CD8-positive, alpha-beta memory T cell (primary cell): ENCODE measurements around the gene SYNGR1. TPM values are rescaled to one million over a fixed set of nuclear protein-coding genes. Genes with fewer than 3 reads are reported as not detected.
"Not testable (repeated sequence)": the region's sequence is repeated elsewhere in the genome, so short reads cannot be mapped to it uniquely, and the experiment has no call there.

Source experiments
- CTCF ChIA-PET: fragments of 350-600 bp; sonication (Branson Sonifier 250); formaldehyde crosslinking; loops from one replicate; lab custom pipeline; 2021; ENCODE audit warnings: antibody characterized with exemption; lab: Charles Lee
- POLR2A ChIA-PET: fragments of 350-600 bp; sonication (Branson Sonifier 250); formaldehyde crosslinking; loops from one replicate; lab custom pipeline; 2021; ENCODE audit warnings: antibody characterized with exemption; lab: Charles Lee
- DNase-seq, 5 donors: peaks; one replicate each; pipeline versions ENCODE4 v3.0.0 to v3.0.0-alpha.2; 2020 to 2022; ENCODE audit warnings: mixed read lengths in 1 of 5
- H3K27ac ChIP-seq: one replicate; pipeline ENCODE4 v1.7.0; 2013; ENCODE audit warnings: low read depth, mild to moderate bottlenecking, low read length, moderate library complexity
- H3K27me3 ChIP-seq: 2 replicates; pipeline ENCODE4 v1.7.0; 2013; ENCODE audit warnings: low read length, mild to moderate bottlenecking; ENCODE audit not compliant: insufficient read depth, poor library complexity, severe bottlenecking
- H3K36me3 ChIP-seq: 2 replicates; pipeline ENCODE4 v1.7.0; 2013; ENCODE audit warnings: mild to moderate bottlenecking, low read length, moderate library complexity; ENCODE audit not compliant: insufficient read depth
- H3K4me1 ChIP-seq: 2 replicates; pipeline ENCODE4 v1.7.0; 2013; ENCODE audit warnings: mild to moderate bottlenecking, low read length, moderate library complexity; ENCODE audit not compliant: insufficient read depth
- H3K4me3 ChIP-seq: 2 replicates; pipeline ENCODE4 v1.7.0; 2013; ENCODE audit warnings: mild to moderate bottlenecking, low read length
- H3K9me3 ChIP-seq: 2 replicates; pipeline ENCODE4 v1.7.0; 2013; ENCODE audit warnings: mild to moderate bottlenecking, low read length
- H3K27ac Mint-ChIP-seq, 8 donors: one replicate each; pipeline ENCODE4 v1.8.0; 2020 to 2021; ENCODE audit warnings: mixed read lengths in 8 of 8, mild to moderate bottlenecking in 6 of 8, inconsistent platforms in 3 of 8, moderate library complexity in 3 of 8
- H3K27me3 Mint-ChIP-seq, 2 donors: one replicate each; pipeline ENCODE4 v1.8.0; 2020 to 2021; ENCODE audit warnings: mixed read lengths in 2 of 2, mild to moderate bottlenecking in 1 of 2, moderate library complexity in 1 of 2
- H3K36me3 Mint-ChIP-seq, 3 donors: one replicate each; pipeline ENCODE4 v1.8.0; 2020 to 2021; ENCODE audit warnings: mixed read lengths in 3 of 3, inconsistent platforms in 1 of 3, mild to moderate bottlenecking in 1 of 3
- H3K4me1 Mint-ChIP-seq, 3 donors: one replicate each; pipeline ENCODE4 v1.8.0; 2020 to 2021; ENCODE audit warnings: mixed read lengths in 3 of 3, inconsistent platforms in 1 of 3, mild to moderate bottlenecking in 1 of 3
- H3K4me3 Mint-ChIP-seq, 7 donors: one replicate each; pipeline ENCODE4 v1.8.0; 2020 to 2021; ENCODE audit warnings: mixed read lengths in 7 of 7, mild to moderate bottlenecking in 6 of 7, moderate library complexity in 4 of 7, inconsistent platforms in 2 of 7
- H3K9me3 Mint-ChIP-seq, 5 donors: one replicate each; pipeline ENCODE4 v1.8.0; 2020 to 2022; ENCODE audit warnings: mixed read lengths in 5 of 5, mild to moderate bottlenecking in 3 of 5, moderate library complexity in 2 of 5, inconsistent platforms in 1 of 5
- polyA plus RNA-seq: library from polyadenylated mRNA; unstranded; fragments of 300-500 nt; fragmentation: Illumina TruSeq; gene quantifications from one replicate; pipeline ENCODE4 v1.2.3, GENCODE V29; 2021
- total RNA-seq, 2 experiments: library from RNA; stranded (reverse); gene quantifications; one replicate each; pipeline ENCODE4 v1.2.3, GENCODE V29; 2021

The SYNGR1 gene
- total and polyA plus RNA-seq, 3 experiments from 2014 or later: 2.4 to 10.1 (median 2.9) TPM

GRCh38 chr22:39355080-39355479 lies 5.3 kb downstream of the SYNGR1 start:
- H3K36me3 Mint-ChIP-seq: peaks cover 0 to 2% (median 0%) of the 10 kb centered on the region in 3 donors
- peaks cover 16% of the 10 kb centered on the region in 2 donors for H3K27me3 Mint-ChIP-seq
- H3K27ac Mint-ChIP-seq: no peak overlapping the region
- Histone ChIP-seq H3K36me3 (no peaks in the 10 kb centered on the region), H3K4me1 (peaks cover 6% of the 10 kb centered on the region), H3K27ac (no peak overlapping the region), H3K4me3 (no peak overlapping the region), H3K27me3 (peaks cover 7% of the 10 kb centered on the region), H3K9me3 (no peaks in the 10 kb centered on the region)
- peaks cover 4 to 28% (median 10%) of the 10 kb centered on the region in 3 donors for H3K4me1 Mint-ChIP-seq
- POLR2A ChIA-PET: interaction anchor here (0.7 to 0.8 kb wide), 2 partner anchors 10 to 35 kb away, joined by 4 to 5 read pairs; partner anchors contain the start of gene RPL3
- no peaks in the 10 kb centered on the region for H3K9me3 Mint-ChIP-seq
- CTCF ChIA-PET: interaction anchor here (2.0 kb wide), 1 partner anchor 57 kb away, joined by 6 read pairs; no protein-coding TSS in a partner anchor
- H3K4me3 Mint-ChIP-seq: no peak overlapping the region
- DNase-seq: peak in 1 of 5 donors; percentile 24

GRCh38 chr22:39355805-39356204 lies 6.0 kb downstream of the SYNGR1 start:
- Mint-ChIP-seq H3K4me1 (peaks cover 0 to 22% (median 8%) of the 10 kb centered on the region in 3 donors), H3K27me3 (peaks cover 11 to 14% of the 10 kb centered on the region in 2 donors)
- H3K9me3 ChIP-seq, H3K36me3 ChIP-seq, H3K27ac Mint-ChIP-seq, H3K9me3 Mint-ChIP-seq, H3K27me3 ChIP-seq, H3K36me3 Mint-ChIP-seq, CTCF ChIA-PET, H3K27ac ChIP-seq, H3K4me3 Mint-ChIP-seq, POLR2A ChIA-PET, H3K4me1 ChIP-seq, H3K4me3 ChIP-seq: not testable (repeated sequence)
- DNase-seq: peak in 1 of 5 donors; percentile 1

GRCh38 chr22:39356464-39356863 lies 6.7 kb downstream of the SYNGR1 start:
- Mint-ChIP-seq H3K27me3 (peaks cover 6 to 8% of the 10 kb centered on the region in 2 donors), H3K27ac (no peak overlapping the region), H3K4me1 (peaks cover 0 to 16% (median 8%) of the 10 kb centered on the region in 3 donors), H3K9me3 (no peaks in the 10 kb centered on the region), H3K36me3 (peaks cover 0 to 4% (median 0%) of the 10 kb centered on the region in 3 donors), H3K4me3 (peak overlapping the region in 1 of 7 donors; percentile 26)
- DNase-seq: peak in 1 of 5 donors; percentile 9
- H3K4me3 ChIP-seq: no peak overlapping the region
- no peaks in the 10 kb centered on the region for H3K27me3 ChIP-seq
- no peaks in the 10 kb centered on the region for H3K9me3 ChIP-seq
- no peak overlapping the region for H3K27ac ChIP-seq
- no peaks in the 10 kb centered on the region for H3K36me3 ChIP-seq
- ChIA-PET CTCF (no interaction called here), POLR2A (no interaction called here)
- no peaks in the 10 kb centered on the region for H3K4me1 ChIP-seq

GRCh38 chr22:39357110-39358108 lies 7.6 kb downstream of the SYNGR1 start:
- H3K27ac Mint-ChIP-seq, H3K9me3 ChIP-seq, H3K9me3 Mint-ChIP-seq, H3K36me3 Mint-ChIP-seq, H3K4me3 Mint-ChIP-seq, H3K4me1 ChIP-seq, H3K4me3 ChIP-seq, H3K27ac ChIP-seq, H3K27me3 ChIP-seq, POLR2A ChIA-PET, H3K27me3 Mint-ChIP-seq, H3K4me1 Mint-ChIP-seq, CTCF ChIA-PET, H3K36me3 ChIP-seq: not testable (repeated sequence)
- DNase-seq: peak in 1 of 5 donors; percentile 15

GRCh38 chr22:39358197-39358596 lies 8.4 kb downstream of the SYNGR1 start:
- POLR2A ChIA-PET, H3K9me3 Mint-ChIP-seq, H3K27ac Mint-ChIP-seq, H3K27me3 ChIP-seq, CTCF ChIA-PET, DNase-seq, H3K27me3 Mint-ChIP-seq, H3K36me3 Mint-ChIP-seq, H3K4me1 ChIP-seq, H3K9me3 ChIP-seq, H3K4me1 Mint-ChIP-seq, H3K4me3 ChIP-seq, H3K36me3 ChIP-seq, H3K27ac ChIP-seq, H3K4me3 Mint-ChIP-seq: not testable (repeated sequence)

GRCh38 chr22:39359659-39360195 lies 9.9 kb downstream of the SYNGR1 start:
- Mint-ChIP-seq H3K4me3 (no peak overlapping the region), H3K4me1 (no peaks in the 10 kb centered on the region), H3K27ac (no peak overlapping the region), H3K9me3 (no peaks in the 10 kb centered on the region), H3K36me3 (peaks cover 0 to 4% (median 0%) of the 10 kb centered on the region in 3 donors), H3K27me3 (peaks cover 0 to 3% of the 10 kb centered on the region in 2 donors)
- no peak overlapping the region for H3K4me3 ChIP-seq
- H3K36me3 ChIP-seq: no peaks in the 10 kb centered on the region
- POLR2A ChIA-PET: interaction anchor here (0.6 to 0.7 kb wide), 2 partner anchors 144 to 230 kb away, joined by 3 to 4 read pairs; a partner anchor contains a TSS
- no peaks in the 10 kb centered on the region for H3K4me1 ChIP-seq
- no peak overlapping the region for H3K27ac ChIP-seq
- no peaks in the 10 kb centered on the region for H3K27me3 ChIP-seq
- no peaks in the 10 kb centered on the region for H3K9me3 ChIP-seq
- CTCF ChIA-PET: interaction anchor here (0.8 to 1.8 kb wide), 2 partner anchors 40 to 109 kb away, joined by 3 to 4 read pairs; partner anchors contain the start of gene TAB1
- DNase-seq: no peak

- Histone ChIP-seq H3K27me3 (no peaks in the 10 kb centered on the region), H3K36me3 (no peaks in the 10 kb centered on the region), H3K9me3 (no peaks in the 10 kb centered on the region), H3K4me1 (no peaks in the 10 kb centered on the region), H3K4me3 (no peak overlapping the region), H3K27ac (no peak overlapping the region)
- no peaks in the 10 kb centered on the region for H3K9me3 Mint-ChIP-seq
- no peaks in the 10 kb centered on the region for H3K4me1 Mint-ChIP-seq
- peaks cover 0 to 3% of the 10 kb centered on the region in 2 donors for H3K27me3 Mint-ChIP-seq
- POLR2A ChIA-PET: no interaction called here
- CTCF ChIA-PET: interaction anchor here (1.8 kb wide), 1 partner anchor 39 kb away, joined by 4 read pairs; the partner anchor contains the start of gene TAB1
- no peak for DNase-seq
- H3K4me3 Mint-ChIP-seq: no peak overlapping the region
- peak overlapping the region in 2 of 8 donors; percentile 22 to 91 for H3K27ac Mint-ChIP-seq
- peaks cover 0 to 4% (median 0%) of the 10 kb centered on the region in 3 donors for H3K36me3 Mint-ChIP-seq
Observed at GRCh38 chr22:39360242-39360641, 10.5 kb downstream of the SYNGR1 start.
